SU-DHL-6 (cell line): ENCODE results near the gene C3orf22.

Source experiments
- H2AFZ ChIP-seq: fragments of 200-600 bp; sonication (generic); 2 replicates; pipeline ENCODE4 v1.6.1; 2014; ENCODE audit warnings: low read depth, mild to moderate bottlenecking, moderate library complexity, mixed read lengths, antibody characterized with exemption, low read length; ENCODE audit not compliant: severe bottlenecking
- H3F3A ChIP-seq: fragments of 200-600 bp; shearing (Covaris generic); 2 replicates; pipeline ENCODE4 v1.6.0; 2016; ENCODE audit warnings: antibody characterized with exemption, mild to moderate bottlenecking; ENCODE audit not compliant: insufficient read depth
- H3K27ac ChIP-seq: fragments of 200-600 bp; sonication (generic); 2 replicates; pipeline ENCODE4 v1.5.1; 2016; ENCODE audit warnings: low read depth, mild to moderate bottlenecking, low read length, moderate library complexity, mixed read lengths
- H3K27me3 ChIP-seq: fragments of 200-600 bp; sonication (generic), shearing (Covaris generic); 2 replicates; pipeline ENCODE4 v1.6.0; 2014; ENCODE audit warnings: mild to moderate bottlenecking, low read length
- H3K36me3 ChIP-seq: fragments of 200-600 bp; sonication (generic); 2 replicates; pipeline ENCODE4 v1.6.1; 2014; ENCODE audit warnings: mild to moderate bottlenecking, low read length, mixed read lengths
- H3K4me2 ChIP-seq: fragments of 300-600, 200-600 bp; shearing (Covaris generic), sonication (generic); 2 replicates; pipeline ENCODE4 v1.6.0; 2014; ENCODE audit warnings: low read length, low read depth, mild to moderate bottlenecking; ENCODE audit not compliant: poor library complexity, severe bottlenecking
- H3K4me3 ChIP-seq: fragments of 200-600 bp; sonication (generic); 2 replicates; pipeline ENCODE4 v1.5.1; 2014; ENCODE audit warnings: antibody characterized with exemption, low read length, mild to moderate bottlenecking, mixed read lengths; ENCODE audit not compliant: insufficient read depth, poor library complexity, severe bottlenecking
- H3K79me2 ChIP-seq: fragments of 200-600 bp; sonication (generic); 2 replicates; pipeline ENCODE4 v1.6.1; 2014; ENCODE audit warnings: mild to moderate bottlenecking, low read length, moderate library complexity; ENCODE audit not compliant: insufficient read depth
- H3K9ac ChIP-seq: fragments of 200-600 bp; sonication (generic); 2 replicates; pipeline ENCODE4 v1.7.0; 2014; ENCODE audit warnings: mild to moderate bottlenecking, low read length
- H3K9me2 ChIP-seq: fragments of 200-600 bp; sonication (generic); replicated peaks from 2 replicates; pipeline ENCODE4 v1.6.1; 2014; ENCODE audit warnings: low read length; ENCODE audit not compliant: insufficient read depth
- H3K9me3 ChIP-seq: fragments of 200-600 bp; sonication (generic); 2 replicates; pipeline ENCODE4 v1.6.1; 2014; ENCODE audit warnings: low read length, mixed read lengths; ENCODE audit not compliant: insufficient read depth
- H4K20me1 ChIP-seq: fragments of 200-600 bp; sonication (generic); 2 replicates; pipeline ENCODE4 v1.6.1; 2014; ENCODE audit warnings: low read depth, mild to moderate bottlenecking, antibody characterized with exemption, low read length, moderate library complexity, mixed read lengths
- CTCF ChIP-seq: fragments of 200-600 bp; sonication (generic); IDR thresholded peaks from one replicate; pipeline ENCODE4 v1.5.1; 2017; ENCODE audit warnings: antibody characterized with exemption, mild to moderate bottlenecking, low read length, moderate library complexity; ENCODE audit not compliant: insufficient read depth, poor library complexity, severe bottlenecking
- EZH2phosphoT487 ChIP-seq: fragments of 200-600 bp; sonication (generic), shearing (Covaris generic); conservative IDR thresholded peaks from 2 replicates; pipeline ENCODE4 v1.6.1; 2018; ENCODE audit warnings: mild to moderate bottlenecking, antibody characterized with exemption, low read length, moderate library complexity, mixed read lengths

Gene C3orf22

GRCh38 chr3:126511291-126511690, 47.4 kb downstream of the C3orf22 start:
- no peak for TF ChIP-seq EZH2phosphoT487
- TF ChIP-seq CTCF = no peak
- Histone ChIP-seq H3K9ac (no peak overlapping the region), H3K79me2 (no peaks in the 10 kb centered on the region), H3K4me3 (no peak overlapping the region), H3F3A (no peaks in the 10 kb centered on the region), H3K9me3 (no peaks in the 10 kb centered on the region), H3K36me3 (no peaks in the 10 kb centered on the region), H3K9me2 (no peaks in the 10 kb centered on the region), H3K27ac (no peak overlapping the region), H2AFZ (no peak overlapping the region), H4K20me1 (no peaks in the 10 kb centered on the region), H3K27me3 (no peaks in the 10 kb centered on the region), H3K4me2 (no peak overlapping the region)

- no peak overlapping the region for H3K4me2 ChIP-seq
- no peaks in the 10 kb centered on the region for H3F3A ChIP-seq
- no peaks in the 10 kb centered on the region for H3K36me3 ChIP-seq
- H3K9me2 ChIP-seq = no peaks in the 10 kb centered on the region
- H4K20me1 ChIP-seq = no peaks in the 10 kb centered on the region
- no peak overlapping the region for H3K9ac ChIP-seq
- TF ChIP-seq CTCF (no peak), EZH2phosphoT487 (no peak)
- no peak overlapping the region for H3K27ac ChIP-seq
- H2AFZ ChIP-seq = no peak overlapping the region
- H3K79me2 ChIP-seq = no peaks in the 10 kb centered on the region
- H3K4me3 ChIP-seq = no peak overlapping the region
- H3K27me3 ChIP-seq = no peaks in the 10 kb centered on the region
- H3K9me3 ChIP-seq = no peaks in the 10 kb centered on the region
Observed at GRCh38 chr3:126510308-126510910, 48.3 kb downstream of the C3orf22 start.

DNA sequence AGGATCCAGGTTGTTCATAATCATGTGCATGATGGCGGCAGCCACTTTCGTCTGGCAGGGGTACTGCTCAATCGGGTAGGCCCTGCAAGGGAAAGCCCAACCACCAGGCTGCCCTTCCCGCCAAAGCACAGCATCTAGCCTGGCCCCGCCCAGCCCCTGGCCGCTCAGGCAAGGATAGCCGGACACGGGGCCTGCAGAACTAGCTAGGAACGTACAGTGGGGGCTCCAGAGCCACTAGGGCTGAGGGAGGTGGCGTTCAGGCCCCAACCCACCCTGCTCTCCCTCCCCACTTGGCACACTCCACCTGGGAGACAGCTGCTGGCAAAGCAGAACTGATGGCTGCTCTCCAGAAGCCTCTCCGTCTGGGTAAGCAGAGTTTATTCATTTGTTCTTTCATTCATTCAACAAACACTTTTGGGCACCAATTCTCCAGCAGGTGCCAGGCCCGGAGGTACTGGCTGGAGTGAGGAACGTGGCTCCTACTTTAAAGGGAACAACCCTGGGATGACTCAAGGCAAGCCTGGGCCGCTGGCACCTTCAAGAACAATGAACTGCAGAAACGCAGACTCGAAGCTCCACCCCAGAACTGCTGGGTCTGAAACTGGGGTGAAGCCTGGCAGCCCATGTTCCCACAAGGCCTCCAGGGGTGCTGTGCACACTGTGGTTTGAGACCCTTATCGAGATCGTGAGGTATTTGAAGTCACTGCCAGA, 49.0 kb downstream of the C3orf22 start:
- H4K20me1 ChIP-seq = no peaks in the 10 kb centered on the region
- no peaks in the 10 kb centered on the region for H3K36me3 ChIP-seq
- H3K27me3 ChIP-seq = no peaks in the 10 kb centered on the region
- H3K9me3 ChIP-seq = no peaks in the 10 kb centered on the region
- H3K79me2 ChIP-seq = no peaks in the 10 kb centered on the region
- no peak overlapping the region for H3K4me2 ChIP-seq
- TF ChIP-seq EZH2phosphoT487 (no peak), CTCF (no peak)
- no peak overlapping the region for H3K9ac ChIP-seq
- no peak overlapping the region for H2AFZ ChIP-seq
- no peaks in the 10 kb centered on the region for H3K9me2 ChIP-seq
- H3K4me3 ChIP-seq = no peak overlapping the region
- no peaks in the 10 kb centered on the region for H3F3A ChIP-seq
- no peak overlapping the region for H3K27ac ChIP-seq
